Effector CD4-positive, alpha-beta T cell (primary cell): ENCODE results near the gene PAAF1.
"Not testable (repeated sequence)": the region's sequence is repeated elsewhere in the genome, so short reads cannot be mapped to it uniquely, and the experiment has no call there.

Experiments
- DNase-seq: peaks from one replicate; pipeline ENCODE4 v3.0.0-alpha.2; 2020

The PAAF1 gene

GRCh38 chr11:73883856-73884255, 7.1 kb downstream of the PAAF1 start:
- DNase-seq = no peak

GRCh38 chr11:73888244-73888643, 11.4 kb downstream of the PAAF1 start:
- DNase-seq = no peak

- DNase-seq = no peak
Observed at GRCh38 chr11:73889019-73889418, 12.2 kb downstream of the PAAF1 start.

GRCh38 chr11:73889536-73889935, 12.7 kb downstream of the PAAF1 start:
- no peak for DNase-seq

- DNase-seq = no peak
Observed at GRCh38 chr11:73893041-73893440, 16.2 kb downstream of the PAAF1 start.

- no peak for DNase-seq
Observed at GRCh38 chr11:73894725-73895335, 18.0 kb downstream of the PAAF1 start.

GRCh38 chr11:73902303-73902702, 25.5 kb downstream of the PAAF1 start:
- DNase-seq = no peak

GRCh38 chr11:73907191-73907590, 30.4 kb downstream of the PAAF1 start:
- DNase-seq = no peak

GRCh38 chr11:73912026-73912425, 35.2 kb downstream of the PAAF1 start:
- no peak for DNase-seq

GRCh38 chr11:73913472-73913871, 36.7 kb downstream of the PAAF1 start:
- no peak for DNase-seq

GRCh38 chr11:73914284-73914683, 37.5 kb downstream of the PAAF1 start:
- no peak for DNase-seq

- DNase-seq = no peak
Observed at GRCh38 chr11:73916435-73916834, 39.6 kb downstream of the PAAF1 start.

- no peak for DNase-seq
Observed at GRCh38 chr11:73921180-73921579, 44.4 kb downstream of the PAAF1 start.

GRCh38 chr11:73929388-73929787, 52.6 kb downstream of the PAAF1 start:
- DNase-seq = no peak

- DNase-seq = no peak
Observed at GRCh38 chr11:73931039-73931645, 54.3 kb downstream of the PAAF1 start.

GRCh38 chr11:73931951-73932350, 55.2 kb downstream of the PAAF1 start:
- DNase-seq = no peak

- DNase-seq = no peak
Observed at GRCh38 chr11:73932781-73933180, 56.0 kb downstream of the PAAF1 start.

GRCh38 chr11:73936047-73936446, 59.2 kb downstream of the PAAF1 start:
- not testable (repeated sequence) for DNase-seq

- DNase-seq = no peak
Observed at GRCh38 chr11:73939096-73939495, 62.3 kb downstream of the PAAF1 start.

- DNase-seq = no peak
Observed at GRCh38 chr11:73940801-73941570, 64.2 kb downstream of the PAAF1 start.

- DNase-seq = no peak
Observed at GRCh38 chr11:73942010-73942409, 65.2 kb downstream of the PAAF1 start.

GRCh38 chr11:73944085-73944484, 67.3 kb downstream of the PAAF1 start:
- DNase-seq = no peak

GRCh38 chr11:73944901-73945300, 68.1 kb downstream of the PAAF1 start:
- no peak for DNase-seq

- DNase-seq = no peak
Observed at GRCh38 chr11:73945396-73945795, 68.6 kb downstream of the PAAF1 start.
